ENCODE data around the gene RHNO1.

- TF ChIP-seq, protein P1, sequence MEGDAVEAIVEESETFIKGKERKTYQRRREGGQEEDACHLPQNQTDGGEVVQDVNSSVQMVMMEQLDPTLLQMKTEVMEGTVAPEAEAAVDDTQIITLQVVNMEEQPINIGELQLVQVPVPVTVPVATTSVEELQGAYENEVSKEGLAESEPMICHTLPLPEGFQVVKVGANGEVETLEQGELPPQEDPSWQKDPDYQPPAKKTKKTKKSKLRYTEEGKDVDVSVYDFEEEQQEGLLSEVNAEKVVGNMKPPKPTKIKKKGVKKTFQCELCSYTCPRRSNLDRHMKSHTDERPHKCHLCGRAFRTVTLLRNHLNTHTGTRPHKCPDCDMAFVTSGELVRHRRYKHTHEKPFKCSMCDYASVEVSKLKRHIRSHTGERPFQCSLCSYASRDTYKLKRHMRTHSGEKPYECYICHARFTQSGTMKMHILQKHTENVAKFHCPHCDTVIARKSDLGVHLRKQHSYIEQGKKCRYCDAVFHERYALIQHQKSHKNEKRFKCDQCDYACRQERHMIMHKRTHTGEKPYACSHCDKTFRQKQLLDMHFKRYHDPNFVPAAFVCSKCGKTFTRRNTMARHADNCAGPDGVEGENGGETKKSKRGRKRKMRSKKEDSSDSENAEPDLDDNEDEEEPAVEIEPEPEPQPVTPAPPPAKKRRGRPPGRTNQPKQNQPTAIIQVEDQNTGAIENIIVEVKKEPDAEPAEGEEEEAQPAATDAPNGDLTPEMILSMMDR (IDR thresholded peaks at IDR 0.05; ENCODE audit: low read length): no peak
- TF ChIP-seq EZH2 (IDR thresholded peaks at IDR 0.05; ENCODE audit: borderline replicate concordance, low read length): no peak
These were observed 20.4 kb downstream of the RHNO1 start for GRCh38 chr12:2897418-2897817.

Data from OCI-LY1 (cell line).